H1 (cell line): Measurements from ENCODE around the gene RABEP1.

Experiments used
- ATF2 ChIP-seq: IDR thresholded peaks from 2 replicates; pipeline ENCODE4 v1.6.1; 2012; ENCODE audit warnings: low read length, inconsistent platforms
- ATF3 ChIP-seq: IDR thresholded peaks from 2 replicates; pipeline ENCODE4 v1.6.1; 2011; ENCODE audit warnings: low read depth, mild to moderate bottlenecking, low read length; ENCODE audit not compliant: insufficient read depth
- CTCF ChIP-seq, 3 experiments: IDR thresholded peaks; 1 replicate in 2 of 3; 2 replicates in 1 of 3; pipeline versions ENCODE4 v1.5.1 to v1.6.1; 2011; ENCODE audit warnings: low read length in 3 of 3, mild to moderate bottlenecking in 3 of 3, inconsistent platforms in 2 of 3, low read depth in 1 of 3, moderate library complexity in 1 of 3; ENCODE audit not compliant: insufficient read depth in 1 of 3; ENCODE audit errors: control extremely low read depth in 1 of 3
- EP300 ChIP-seq, 2 experiments: IDR thresholded peaks; 1 replicate in 1 of 2; 2 replicates in 1 of 2; pipeline ENCODE4 v1.6.1; 2011 to 2012; ENCODE audit warnings: low read depth in 2 of 2, low read length in 2 of 2, mild to moderate bottlenecking in 2 of 2, borderline replicate concordance in 1 of 2, inconsistent platforms in 1 of 2, moderate library complexity in 1 of 2
- EZH2 ChIP-seq: fragments of 200-600 bp; sonication (generic); IDR thresholded peaks from 2 replicates; pipeline ENCODE4 v1.7.1; 2012; ENCODE audit warnings: low read depth, mild to moderate bottlenecking, moderate library complexity, low read length, inconsistent platforms; ENCODE audit not compliant: severe bottlenecking
- POLR2A ChIP-seq, 2 experiments: IDR thresholded peaks; 1 replicate in 1 of 2; 2 replicates in 1 of 2; pipeline ENCODE4 v1.6.1; 2011; ENCODE audit warnings: low read depth in 2 of 2, low read length in 2 of 2, mild to moderate bottlenecking in 2 of 2; ENCODE audit errors: control extremely low read depth in 1 of 2
- POLR2AphosphoS5 ChIP-seq: IDR thresholded peaks from 2 replicates; pipeline ENCODE4 v1.6.1; 2011; ENCODE audit warnings: low read depth, low read length
- RNF2 ChIP-seq: fragments of 200-900, 300-1000 bp; sonication (generic); IDR thresholded peaks from 2 replicates; pipeline ENCODE4 v1.7.1; 2016; ENCODE audit warnings: borderline replicate concordance, low read depth, mild to moderate bottlenecking, antibody characterized with exemption, low read length; ENCODE audit not compliant: poor library complexity, severe bottlenecking; ENCODE audit errors: missing control alignments
- ZNF274 ChIP-seq: IDR thresholded peaks from 2 replicates; pipeline ENCODE4 v1.7.0; 2012; ENCODE audit warnings: low read length, borderline replicate concordance; ENCODE audit errors: extremely low read depth

- TF ChIP-seq CTCF (IDR thresholded peaks at IDR 0.05; ENCODE audit: control extremely low read depth in 1 of 3, insufficient read depth in 1 of 3, low read depth in 1 of 3, low read length in 3 of 3) = no peak
- no peak for TF ChIP-seq RNF2
- TF ChIP-seq EP300 (IDR thresholded peaks at IDR 0.05; ENCODE audit: borderline replicate concordance in 1 of 2, low read depth in 2 of 2, low read length in 2 of 2) = no peak
- no peak for TF ChIP-seq EZH2
- TF ChIP-seq ATF3 = no peak
- no peak for TF ChIP-seq POLR2AphosphoS5
- no peak for TF ChIP-seq ATF2
- TF ChIP-seq POLR2A (IDR thresholded peaks at IDR 0.05; ENCODE audit: control extremely low read depth in 1 of 2, low read depth in 2 of 2, low read length in 2 of 2) = no peak
- no peak for TF ChIP-seq ZNF274
Measured at GRCh38 chr17:5391678-5392077, 109.6 kb downstream of the RABEP1 start.
